ENCODE measurements around the gene CCDC148.

Gene CCDC148

GRCh38 chr2:158211502-158211901 lies 245.1 kb downstream of the CCDC148 start:
- H3K4me3 ChIP-seq (ENCODE audit: low read depth, low read length): no peak overlapping the region
- no peaks in the 10 kb centered on the region for H3K36me3 ChIP-seq (ENCODE audit: control insufficient read depth in 2 of 2, insufficient read depth in 1 of 2, low read length in 2 of 2)
- ChIA-PET CTCF (no interaction called here), POLR2A (no interaction called here)
- TF ChIP-seq ZNF280D (tag by site-specific recombination; IDR thresholded peaks at IDR 0.05) (no peak), ZNF629 (tag by site-specific recombination; IDR thresholded peaks at IDR 0.05) (no peak), ZBTB21 (tag by site-specific recombination; IDR thresholded peaks at IDR 0.05) (no peak), ZNF596 (tag by site-specific recombination; IDR thresholded peaks at IDR 0.05) (no peak), ZNF302 (tag by site-specific recombination; IDR thresholded peaks at IDR 0.05; ENCODE audit: low read depth) (no peak)
- H3K27ac ChIP-seq (ENCODE audit: extremely low read depth, low read depth, low read length): no peak overlapping the region
- H3K9me3 ChIP-seq (ENCODE audit: control insufficient read depth, insufficient read depth, low read depth, low read length): no peaks in the 10 kb centered on the region
- peaks cover 5% of the 10 kb centered on the region; the same call in 1 of the 2 replicates for H3K4me1 ChIP-seq (ENCODE audit: control insufficient read depth, insufficient read depth, low read length)

- no peak for TF ChIP-seq ZNF266 (tag by site-specific recombination; IDR thresholded peaks at IDR 0.05; ENCODE audit: low read depth)
- no peak for TF ChIP-seq ZNF37A (tag by site-specific recombination; IDR thresholded peaks at IDR 0.05)
- no peak for TF ChIP-seq ZSCAN30 (tag by site-specific recombination; IDR thresholded peaks at IDR 0.05)
- TF ChIP-seq ZNF140 (tag by site-specific recombination; IDR thresholded peaks at IDR 0.05): no peak
- no peak for TF ChIP-seq ZNF366 (tag by site-specific recombination; conservative IDR thresholded peaks at IDR 0.05)
- no peak for TF ChIP-seq ZNF639 (tag by site-specific recombination; IDR thresholded peaks at IDR 0.05)
- no peak for TF ChIP-seq RBAK (tag by site-specific recombination; IDR thresholded peaks at IDR 0.05)
- TF ChIP-seq ZNF626 (tag by site-specific recombination; IDR thresholded peaks at IDR 0.05): no peak
- no peak for TF ChIP-seq ZNF18 (tag by site-specific recombination; IDR thresholded peaks at IDR 0.05)
- TF ChIP-seq PRDM2 (tag by site-specific recombination; IDR thresholded peaks at IDR 0.05; ENCODE audit: borderline replicate concordance): no peak
- TF ChIP-seq ZNF324 (tag by site-specific recombination; IDR thresholded peaks at IDR 0.05): no peak
- no peak for TF ChIP-seq KLF8 (tag by site-specific recombination; IDR thresholded peaks at IDR 0.05)
- no peak for TF ChIP-seq ZNF571 (tag by site-specific recombination; IDR thresholded peaks at IDR 0.05)
- no peak for TF ChIP-seq PRDM10 (tag by site-specific recombination; IDR thresholded peaks at IDR 0.05)
- Histone ChIP-seq H3K4me1 (ENCODE audit: control insufficient read depth, insufficient read depth, low read length) (0 out of 2 replicates have a peak, but pooled peaks cover under 1% of the 10 kb centered on the region), H3K36me3 (ENCODE audit: control insufficient read depth in 2 of 2, insufficient read depth in 1 of 2, low read length in 2 of 2) (no peaks in the 10 kb centered on the region), H3K9me3 (ENCODE audit: control insufficient read depth, insufficient read depth, low read depth, low read length) (no peaks in the 10 kb centered on the region), H3K4me3 (ENCODE audit: low read depth, low read length) (no peak overlapping the region), H3K27ac (ENCODE audit: extremely low read depth, low read depth, low read length) (no peak overlapping the region)
- CTCF ChIA-PET: no interaction called here
- POLR2A ChIA-PET: no interaction called here
Observed at GRCh38 chr2:158207354-158207753, 249.2 kb downstream of the CCDC148 start.
